ENCODE results near the gene CDK16.
A peak's percentile ranks its signal among the peaks of the same experiment; 100 is the strongest.

The CDK16 gene

GRCh38 chrX:47230136-47230868 is 11.8 kb downstream of the CDK16 start:
- Mint-ChIP-seq H3K4me1 (ENCODE audit: low read depth in 2 of 2) (peaks cover 7 to 10% of the 10 kb centered on the region in 2 donors), H3K9me3 (no peaks in the 10 kb centered on the region), H3K36me3 (ENCODE audit: insufficient read depth) (peaks cover 59% of the 10 kb centered on the region), H3K4me3 (no peak overlapping the region), H3K27me3 (no peaks in the 10 kb centered on the region), H3K27ac (no peak overlapping the region)
- DNase-seq: no peak
- ATAC-seq (replicated peaks): no peak

GRCh38 chrX:47231167-47231566 is 12.7 kb downstream of the CDK16 start:
- no peak for DNase-seq
- peak overlapping the region in 1 of 2 donors; percentile 46 for H3K27ac Mint-ChIP-seq
- ATAC-seq (replicated peaks): no peak
- H3K27me3 Mint-ChIP-seq: no peaks in the 10 kb centered on the region
- peak overlapping the region in 1 of 2 donors; percentile 14 for H3K4me3 Mint-ChIP-seq
- no peaks in the 10 kb centered on the region for H3K9me3 Mint-ChIP-seq
- H3K36me3 Mint-ChIP-seq (ENCODE audit: insufficient read depth): peaks cover 56% of the 10 kb centered on the region
- H3K4me1 Mint-ChIP-seq (ENCODE audit: low read depth in 2 of 2): peaks cover 7 to 15% of the 10 kb centered on the region in 2 donors

- DNase-seq (no peak), ATAC-seq (replicated peaks) (no peak)
- H3K27ac Mint-ChIP-seq: peak overlapping the region; percentile 98 to 100
- H3K36me3 Mint-ChIP-seq (ENCODE audit: insufficient read depth): peaks cover 45% of the 10 kb centered on the region
- H3K9me3 Mint-ChIP-seq: no peaks in the 10 kb centered on the region
- no peaks in the 10 kb centered on the region for H3K27me3 Mint-ChIP-seq
- peaks cover 10 to 19% of the 10 kb centered on the region in 2 donors for H3K4me1 Mint-ChIP-seq (ENCODE audit: low read depth in 2 of 2)
- peak overlapping the region; percentile 94 to 96 for H3K4me3 Mint-ChIP-seq
Measured at GRCh38 chrX:47232197-47232802, 13.8 kb downstream of the CDK16 start.

GRCh38 chrX:47232803-47233332 is 14.4 kb downstream of the CDK16 start, which contains the start of gene USP11:
Gene USP11, plus strand, starts transcription at chrX:47233009. Its CDS starts 35 bp downstream, at chrX:47233044.
- Mint-ChIP-seq H3K27me3 (no peaks in the 10 kb centered on the region), H3K36me3 (ENCODE audit: insufficient read depth) (peaks cover 40% of the 10 kb centered on the region), H3K9me3 (no peaks in the 10 kb centered on the region), H3K4me1 (ENCODE audit: low read depth in 2 of 2) (peaks cover 10 to 22% of the 10 kb centered on the region in 2 donors), H3K4me3 (peak within 1 kb of the TSS; percentile 94 to 96), H3K27ac (peak within 1 kb of the TSS; percentile 98 to 100)
- ATAC-seq (replicated peaks) (peak; percentile 30), DNase-seq (peak; percentile 45 to 49 (median 49))

GRCh38 chrX:47233333-47234113 is 15.0 kb downstream of the CDK16 start:
- Mint-ChIP-seq H3K27me3 (no peaks in the 10 kb centered on the region), H3K4me3 (peak overlapping the region; percentile 94 to 96), H3K9me3 (no peaks in the 10 kb centered on the region), H3K27ac (peak overlapping the region; percentile 98 to 100), H3K36me3 (ENCODE audit: insufficient read depth) (peaks cover 35% of the 10 kb centered on the region), H3K4me1 (ENCODE audit: low read depth in 2 of 2) (peaks cover 10 to 22% of the 10 kb centered on the region in 2 donors)
- peak; percentile 86 to 91 (median 90) for DNase-seq
- peak; percentile 89 for ATAC-seq (replicated peaks)

GRCh38 chrX:47234583-47234982 is 16.1 kb downstream of the CDK16 start:
- Mint-ChIP-seq H3K9me3 (no peaks in the 10 kb centered on the region), H3K4me1 (ENCODE audit: low read depth in 2 of 2) (peaks cover 8 to 22% of the 10 kb centered on the region in 2 donors), H3K27ac (peak overlapping the region in 1 of 2 donors; percentile 100), H3K27me3 (no peaks in the 10 kb centered on the region), H3K36me3 (ENCODE audit: insufficient read depth) (peaks cover 33% of the 10 kb centered on the region), H3K4me3 (peak overlapping the region; percentile 0 to 94)
- ATAC-seq (replicated peaks): no peak
- DNase-seq: no peak

- DNase-seq: no peak
- Mint-ChIP-seq H3K4me1 (ENCODE audit: low read depth in 2 of 2) (peaks cover 8 to 22% of the 10 kb centered on the region in 2 donors), H3K36me3 (ENCODE audit: insufficient read depth) (peaks cover 31% of the 10 kb centered on the region), H3K27ac (peak overlapping the region; percentile 9 to 76), H3K4me3 (peak overlapping the region in 1 of 2 donors; percentile 4), H3K9me3 (no peaks in the 10 kb centered on the region), H3K27me3 (no peaks in the 10 kb centered on the region)
- ATAC-seq (replicated peaks): no peak
Measured at GRCh38 chrX:47235691-47236103, 17.2 kb downstream of the CDK16 start.

- ATAC-seq (replicated peaks) (no peak), DNase-seq (no peak)
- peaks cover 33% of the 10 kb centered on the region for H3K36me3 Mint-ChIP-seq (ENCODE audit: insufficient read depth)
- H3K4me3 Mint-ChIP-seq: no peak overlapping the region
- peak overlapping the region in 1 of 2 donors; percentile 62 for H3K27ac Mint-ChIP-seq
- H3K9me3 Mint-ChIP-seq: no peaks in the 10 kb centered on the region
- H3K27me3 Mint-ChIP-seq: no peaks in the 10 kb centered on the region
- H3K4me1 Mint-ChIP-seq (ENCODE audit: low read depth in 2 of 2): peaks cover 3 to 16% of the 10 kb centered on the region in 2 donors
Measured at GRCh38 chrX:47239199-47239598, 20.7 kb downstream of the CDK16 start.

- no peak for DNase-seq
- peaks cover 39% of the 10 kb centered on the region for H3K36me3 Mint-ChIP-seq (ENCODE audit: insufficient read depth)
- H3K4me3 Mint-ChIP-seq: no peak overlapping the region
- ATAC-seq (replicated peaks): no peak
- no peaks in the 10 kb centered on the region for H3K9me3 Mint-ChIP-seq
- no peaks in the 10 kb centered on the region for H3K27me3 Mint-ChIP-seq
- H3K4me1 Mint-ChIP-seq (ENCODE audit: low read depth in 2 of 2): peaks cover 3 to 16% of the 10 kb centered on the region in 2 donors
- peak overlapping the region in 1 of 2 donors; percentile 62 for H3K27ac Mint-ChIP-seq
Measured at GRCh38 chrX:47239898-47240545, 21.5 kb downstream of the CDK16 start.

GRCh38 chrX:47240619-47241018 is 22.1 kb downstream of the CDK16 start:
- DNase-seq: no peak
- ATAC-seq (replicated peaks): no peak
- H3K27me3 Mint-ChIP-seq: no peaks in the 10 kb centered on the region
- no peaks in the 10 kb centered on the region for H3K9me3 Mint-ChIP-seq
- peaks cover 3 to 10% of the 10 kb centered on the region in 2 donors for H3K4me1 Mint-ChIP-seq (ENCODE audit: low read depth in 2 of 2)
- no peak overlapping the region for H3K4me3 Mint-ChIP-seq
- H3K36me3 Mint-ChIP-seq (ENCODE audit: insufficient read depth): peaks cover 36% of the 10 kb centered on the region
- H3K27ac Mint-ChIP-seq: no peak overlapping the region

- Mint-ChIP-seq H3K36me3 (ENCODE audit: insufficient read depth) (peaks cover 41% of the 10 kb centered on the region), H3K9me3 (no peaks in the 10 kb centered on the region), H3K4me1 (ENCODE audit: low read depth in 2 of 2) (peaks cover 3 to 7% of the 10 kb centered on the region in 2 donors), H3K27me3 (no peaks in the 10 kb centered on the region), H3K4me3 (no peak overlapping the region), H3K27ac (no peak overlapping the region)
- no peak for DNase-seq
- no peak for ATAC-seq (replicated peaks)
Measured at GRCh38 chrX:47241201-47242011, 22.9 kb downstream of the CDK16 start.

GRCh38 chrX:47242321-47242720 is 23.8 kb downstream of the CDK16 start:
- Mint-ChIP-seq H3K4me1 (ENCODE audit: low read depth in 2 of 2) (peaks cover 0 to 3% of the 10 kb centered on the region in 2 donors), H3K27me3 (no peaks in the 10 kb centered on the region), H3K36me3 (ENCODE audit: insufficient read depth) (peaks cover 44% of the 10 kb centered on the region), H3K27ac (no peak overlapping the region), H3K4me3 (no peak overlapping the region), H3K9me3 (no peaks in the 10 kb centered on the region)
- ATAC-seq (replicated peaks) (no peak), DNase-seq (no peak)

All from effector memory CD8-positive, alpha-beta T cell (primary cell).